Myometrial cell (primary cell): Measurements from ENCODE around the gene SLC14A1. TPM values are rescaled to one million over a fixed set of nuclear protein-coding genes. Genes with fewer than 3 reads are reported as not detected.

Experiments
- total RNA-seq: library from RNA; depleted of rRNA; stranded (reverse); fragments of >200 nt; gene quantifications from 2 replicates; pipeline ENCODE4 v1.2.3, GENCODE V29; 2015

Gene SLC14A1
- 0.29 and 0.89 TPM in 2 replicates for total RNA-seq

GRCh38 chr18:45723567-45724355 lies at the start of gene SLC14A1:
Gene SLC14A1, plus strand, starts transcription at chr18:45724181. Its CDS starts 6,140 bp downstream, at chr18:45730321.

Other genes starting within 250 kb of the SLC14A1 start
- not detected in 2 replicates for gene SLC14A2, start 108.7 kb upstream of the SLC14A1 start, total RNA-seq
- gene SIGLEC15, start 101.5 kb downstream of the SLC14A1 start, total RNA-seq = 6.0 TPM in 1 of 2 replicates, not detected in the other
- 29.1 and 38.3 TPM in 2 replicates for gene EPG5, start 243.1 kb downstream of the SLC14A1 start, total RNA-seq